NAMALWA (cell line): ENCODE data around the gene ITGB5.

Source experiments
- DNase-seq: peaks from one replicate; pipeline ENCODE4 v3.0.0-alpha.2; 2015; ENCODE audit warnings: low spot score

The ITGB5 gene

GRCh38 chr3:124814620-124815421 is 72.3 kb downstream of the ITGB5 start:
- no peak for DNase-seq

GRCh38 chr3:124813541-124813940 is 73.6 kb downstream of the ITGB5 start:
- no peak for DNase-seq

- DNase-seq = no peak
These were observed 74.6 kb downstream of the ITGB5 start for GRCh38 chr3:124812291-124813265.

GRCh38 chr3:124811436-124811835 is 75.7 kb downstream of the ITGB5 start:
- no peak for DNase-seq

GRCh38 chr3:124810970-124811369 is 76.2 kb downstream of the ITGB5 start:
- DNase-seq = no peak

GRCh38 chr3:124809039-124809438 is 78.1 kb downstream of the ITGB5 start:
- no peak for DNase-seq

GRCh38 chr3:124805671-124806070 is 81.5 kb downstream of the ITGB5 start:
- no peak for DNase-seq

- no peak for DNase-seq
These were observed 82.3 kb downstream of the ITGB5 start for GRCh38 chr3:124804875-124805274.

GRCh38 chr3:124802702-124803101 is 84.5 kb downstream of the ITGB5 start:
- no peak for DNase-seq

- no peak for DNase-seq
These were observed 85.0 kb downstream of the ITGB5 start for GRCh38 chr3:124802061-124802698.

- no peak for DNase-seq
These were observed 86.5 kb downstream of the ITGB5 start for GRCh38 chr3:124800511-124801258.

GRCh38 chr3:124800076-124800475 is 87.1 kb downstream of the ITGB5 start:
- DNase-seq = no peak

- no peak for DNase-seq
These were observed 87.5 kb downstream of the ITGB5 start for GRCh38 chr3:124799676-124800075.

- no peak for DNase-seq
These were observed 89.7 kb downstream of the ITGB5 start for GRCh38 chr3:124797426-124797945.

GRCh38 chr3:124796477-124796876 is 90.7 kb downstream of the ITGB5 start:
- no peak for DNase-seq

GRCh38 chr3:124793054-124793739 is 94.0 kb downstream of the ITGB5 start:
- no peak for DNase-seq

GRCh38 chr3:124792341-124793040 is 94.7 kb downstream of the ITGB5 start:
- DNase-seq = no peak

- DNase-seq = no peak
These were observed 95.5 kb downstream of the ITGB5 start for GRCh38 chr3:124791639-124792151.

- no peak for DNase-seq
These were observed 96.0 kb downstream of the ITGB5 start for GRCh38 chr3:124791142-124791541.

- DNase-seq = peak; percentile 5
These were observed 98.1 kb downstream of the ITGB5 start for GRCh38 chr3:124789103-124789502.
